ENCODE results near the gene GGT6.

- TF ChIP-seq, protein P1, sequence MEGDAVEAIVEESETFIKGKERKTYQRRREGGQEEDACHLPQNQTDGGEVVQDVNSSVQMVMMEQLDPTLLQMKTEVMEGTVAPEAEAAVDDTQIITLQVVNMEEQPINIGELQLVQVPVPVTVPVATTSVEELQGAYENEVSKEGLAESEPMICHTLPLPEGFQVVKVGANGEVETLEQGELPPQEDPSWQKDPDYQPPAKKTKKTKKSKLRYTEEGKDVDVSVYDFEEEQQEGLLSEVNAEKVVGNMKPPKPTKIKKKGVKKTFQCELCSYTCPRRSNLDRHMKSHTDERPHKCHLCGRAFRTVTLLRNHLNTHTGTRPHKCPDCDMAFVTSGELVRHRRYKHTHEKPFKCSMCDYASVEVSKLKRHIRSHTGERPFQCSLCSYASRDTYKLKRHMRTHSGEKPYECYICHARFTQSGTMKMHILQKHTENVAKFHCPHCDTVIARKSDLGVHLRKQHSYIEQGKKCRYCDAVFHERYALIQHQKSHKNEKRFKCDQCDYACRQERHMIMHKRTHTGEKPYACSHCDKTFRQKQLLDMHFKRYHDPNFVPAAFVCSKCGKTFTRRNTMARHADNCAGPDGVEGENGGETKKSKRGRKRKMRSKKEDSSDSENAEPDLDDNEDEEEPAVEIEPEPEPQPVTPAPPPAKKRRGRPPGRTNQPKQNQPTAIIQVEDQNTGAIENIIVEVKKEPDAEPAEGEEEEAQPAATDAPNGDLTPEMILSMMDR (IDR thresholded peaks at IDR 0.05; ENCODE audit: low read depth, low read length), result no peak
- no peak for TF ChIP-seq EZH2phosphoT487 (IDR thresholded peaks at IDR 0.05; ENCODE audit: low read depth)
These were observed 2.6 kb downstream of the GGT6 start for GRCh38 chr17:4557626-4558346.

Measured in OCI-LY3 (cell line).